AG10803 (cell line): Measurements from ENCODE around the gene SF3B3.

Source experiments
- DNase-seq: peaks from one replicate; pipeline ENCODE4 v3.0.0; 2010; ENCODE audit warnings: low read depth
- H3K4me3 ChIP-seq: 2 replicates; pipeline ENCODE4 v1.5.1; 2011; ENCODE audit warnings: mild to moderate bottlenecking, low read length, control low read depth
- TF ChIP-seq, protein P1 (sequence below): conservative IDR thresholded peaks from 2 replicates; pipeline ENCODE4 v1.5.1; 2011; ENCODE audit warnings: mild to moderate bottlenecking, low read length, control low read depth, inconsistent platforms

The SF3B3 gene

DNA sequence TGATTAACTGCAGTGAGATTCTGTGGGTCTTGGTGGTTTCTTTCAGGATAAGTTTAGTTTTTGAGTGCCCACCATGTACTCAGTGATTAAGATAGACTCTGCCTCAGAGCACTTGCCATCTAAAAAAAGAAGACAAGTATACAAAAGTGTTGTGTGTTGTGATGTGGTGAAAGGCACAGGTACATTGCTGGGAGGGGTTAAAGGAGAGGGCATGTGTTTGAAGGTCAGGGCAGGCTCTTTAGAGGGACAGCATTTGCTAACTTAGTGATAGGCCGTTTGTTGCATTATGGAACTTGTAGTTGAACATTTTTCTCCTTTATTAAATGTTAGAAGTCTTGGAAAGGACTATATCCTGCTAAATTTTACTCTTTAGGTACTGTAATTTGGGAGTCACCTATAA lies 26.5 kb downstream of the SF3B3 start:
- TF ChIP-seq, protein P1, sequence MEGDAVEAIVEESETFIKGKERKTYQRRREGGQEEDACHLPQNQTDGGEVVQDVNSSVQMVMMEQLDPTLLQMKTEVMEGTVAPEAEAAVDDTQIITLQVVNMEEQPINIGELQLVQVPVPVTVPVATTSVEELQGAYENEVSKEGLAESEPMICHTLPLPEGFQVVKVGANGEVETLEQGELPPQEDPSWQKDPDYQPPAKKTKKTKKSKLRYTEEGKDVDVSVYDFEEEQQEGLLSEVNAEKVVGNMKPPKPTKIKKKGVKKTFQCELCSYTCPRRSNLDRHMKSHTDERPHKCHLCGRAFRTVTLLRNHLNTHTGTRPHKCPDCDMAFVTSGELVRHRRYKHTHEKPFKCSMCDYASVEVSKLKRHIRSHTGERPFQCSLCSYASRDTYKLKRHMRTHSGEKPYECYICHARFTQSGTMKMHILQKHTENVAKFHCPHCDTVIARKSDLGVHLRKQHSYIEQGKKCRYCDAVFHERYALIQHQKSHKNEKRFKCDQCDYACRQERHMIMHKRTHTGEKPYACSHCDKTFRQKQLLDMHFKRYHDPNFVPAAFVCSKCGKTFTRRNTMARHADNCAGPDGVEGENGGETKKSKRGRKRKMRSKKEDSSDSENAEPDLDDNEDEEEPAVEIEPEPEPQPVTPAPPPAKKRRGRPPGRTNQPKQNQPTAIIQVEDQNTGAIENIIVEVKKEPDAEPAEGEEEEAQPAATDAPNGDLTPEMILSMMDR = no peak
- no peak for DNase-seq
- H3K4me3 ChIP-seq = no peak overlapping the region

DNA sequence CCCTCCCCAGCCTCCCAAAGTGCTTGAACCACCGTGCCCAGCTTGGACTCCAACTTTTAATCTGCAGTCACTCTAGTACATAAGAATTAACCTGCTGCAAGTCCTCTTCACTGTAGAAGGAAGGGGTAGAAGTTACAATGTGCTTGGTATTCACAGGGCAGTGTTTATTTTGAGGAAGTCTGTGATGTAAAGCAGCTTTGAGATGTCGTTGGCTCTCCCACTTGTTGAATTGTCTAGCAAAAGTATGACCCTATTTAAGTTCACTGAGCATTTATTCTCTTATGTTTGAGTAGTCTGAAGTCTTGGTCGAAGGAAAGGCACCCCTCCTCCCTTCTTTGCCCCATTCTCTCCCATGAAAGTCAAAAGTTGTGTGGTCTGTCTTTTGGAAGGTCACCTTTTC lies 28.2 kb downstream of the SF3B3 start:
- no peak for DNase-seq
- TF ChIP-seq, protein P1 = no peak

DNA sequence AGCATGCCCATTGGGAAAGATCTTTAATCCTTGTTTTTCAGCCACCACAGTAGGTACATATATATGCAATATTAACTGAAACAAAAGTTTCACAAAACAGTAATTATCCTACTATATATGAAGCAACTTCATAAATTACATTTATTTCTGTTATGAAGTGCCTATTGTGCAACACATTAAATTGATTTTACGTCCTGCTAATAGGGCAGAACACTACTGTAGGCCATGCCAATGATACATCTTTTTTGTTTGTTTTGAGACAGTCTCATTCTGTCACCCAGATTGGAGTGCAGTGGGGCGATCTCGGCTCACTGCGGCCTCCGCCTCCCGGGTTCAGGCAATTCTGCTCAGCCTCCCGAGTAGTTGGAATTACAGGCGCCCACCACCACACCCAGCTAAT lies 29.1 kb downstream of the SF3B3 start:
- DNase-seq = no peak
- H3K4me3 ChIP-seq = no peak overlapping the region
- TF ChIP-seq, protein P1 = no peak

More for the DNA sequence above, 28.2 kb downstream of the SF3B3 start:
- no peak overlapping the region for H3K4me3 ChIP-seq

DNA sequence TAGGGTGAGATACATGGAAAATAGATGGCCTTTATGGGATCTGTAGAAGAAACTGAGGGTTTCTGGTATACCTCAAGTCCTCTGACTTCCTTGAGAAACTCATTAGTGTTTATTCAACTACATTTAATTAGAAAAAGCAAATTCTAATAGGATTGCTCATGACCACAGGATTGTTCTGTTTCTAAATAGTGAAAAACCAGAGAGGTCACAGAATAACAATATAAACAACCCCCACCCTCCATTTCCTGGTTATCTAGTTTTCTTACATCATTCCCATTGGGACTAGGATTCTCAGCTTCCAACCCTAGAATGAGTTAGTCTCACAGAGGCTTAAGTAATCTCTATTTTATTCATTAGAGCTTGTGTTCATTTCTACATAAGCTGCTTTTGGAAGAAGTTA lies 30.0 kb downstream of the SF3B3 start:
- TF ChIP-seq, protein P1 = no peak
- no peak overlapping the region for H3K4me3 ChIP-seq
- DNase-seq = peak; percentile 92

DNA sequence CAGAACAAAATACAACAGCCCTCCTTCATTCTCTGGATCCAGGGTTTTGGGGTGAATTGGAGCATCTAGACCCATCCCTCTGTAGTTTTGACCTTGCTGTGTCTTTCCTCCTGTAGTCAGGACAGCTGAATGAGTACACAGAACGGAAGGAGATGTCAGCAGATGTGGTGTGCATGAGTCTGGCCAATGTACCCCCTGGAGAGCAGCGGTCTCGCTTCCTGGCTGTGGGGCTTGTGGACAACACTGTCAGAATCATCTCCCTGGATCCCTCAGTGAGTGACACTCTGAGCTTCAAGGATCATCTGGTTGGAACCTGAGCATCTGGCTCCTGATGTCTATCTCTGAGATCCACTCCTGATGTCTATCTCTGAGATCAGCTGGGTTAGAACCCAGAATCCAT lies 32.4 kb downstream of the SF3B3 start:
- no peak for DNase-seq
- no peak overlapping the region for H3K4me3 ChIP-seq
- TF ChIP-seq, protein P1 = no peak

DNA sequence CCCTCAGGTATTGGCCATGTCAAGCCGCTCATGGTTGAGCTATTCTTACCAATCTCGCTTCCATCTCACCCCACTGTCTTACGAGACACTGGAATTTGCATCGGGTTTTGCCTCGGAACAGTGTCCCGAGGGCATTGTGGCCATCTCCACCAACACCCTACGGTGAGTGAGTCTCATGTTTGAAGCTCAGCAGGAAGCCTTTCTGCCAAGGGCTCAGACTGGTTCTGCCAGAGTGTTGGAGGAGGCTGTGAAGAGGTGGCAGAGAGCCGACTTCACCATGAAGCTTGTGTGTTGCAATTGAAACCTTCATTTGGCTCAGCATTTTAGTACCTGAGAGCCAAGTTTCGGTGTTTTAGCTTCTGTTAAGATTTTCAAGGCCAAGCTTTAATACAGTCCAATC lies 38.0 kb downstream of the SF3B3 start:
- DNase-seq = no peak
- H3K4me3 ChIP-seq = no peak overlapping the region
- TF ChIP-seq, protein P1 = no peak

DNA sequence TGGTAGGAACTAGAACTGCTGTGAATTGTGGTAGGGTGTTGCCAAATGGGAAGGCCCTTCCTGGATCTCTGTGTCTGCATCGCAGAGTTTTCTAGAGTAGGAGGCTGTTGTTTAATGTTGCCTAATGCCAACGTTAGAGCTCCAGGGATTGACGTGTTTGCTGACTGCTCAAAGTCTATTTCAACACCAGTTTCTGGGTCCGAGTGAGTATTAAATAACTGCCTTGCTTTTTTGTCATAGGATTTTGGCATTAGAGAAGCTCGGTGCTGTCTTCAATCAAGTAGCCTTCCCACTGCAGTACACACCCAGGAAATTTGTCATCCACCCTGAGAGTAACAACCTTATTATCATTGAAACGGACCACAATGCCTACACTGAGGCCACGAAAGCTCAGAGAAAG lies 40.0 kb downstream of the SF3B3 start:
- peak; percentile 28 for DNase-seq
- TF ChIP-seq, protein P1 = no peak
- H3K4me3 ChIP-seq = no peak overlapping the region
